ENCODE data around the gene HLA-DPB1.
"Not testable (repeated sequence)": the region's sequence is repeated elsewhere in the genome, so short reads cannot be mapped to it uniquely, and the experiment has no call there.

HLA-DPB1 gene

DNA sequence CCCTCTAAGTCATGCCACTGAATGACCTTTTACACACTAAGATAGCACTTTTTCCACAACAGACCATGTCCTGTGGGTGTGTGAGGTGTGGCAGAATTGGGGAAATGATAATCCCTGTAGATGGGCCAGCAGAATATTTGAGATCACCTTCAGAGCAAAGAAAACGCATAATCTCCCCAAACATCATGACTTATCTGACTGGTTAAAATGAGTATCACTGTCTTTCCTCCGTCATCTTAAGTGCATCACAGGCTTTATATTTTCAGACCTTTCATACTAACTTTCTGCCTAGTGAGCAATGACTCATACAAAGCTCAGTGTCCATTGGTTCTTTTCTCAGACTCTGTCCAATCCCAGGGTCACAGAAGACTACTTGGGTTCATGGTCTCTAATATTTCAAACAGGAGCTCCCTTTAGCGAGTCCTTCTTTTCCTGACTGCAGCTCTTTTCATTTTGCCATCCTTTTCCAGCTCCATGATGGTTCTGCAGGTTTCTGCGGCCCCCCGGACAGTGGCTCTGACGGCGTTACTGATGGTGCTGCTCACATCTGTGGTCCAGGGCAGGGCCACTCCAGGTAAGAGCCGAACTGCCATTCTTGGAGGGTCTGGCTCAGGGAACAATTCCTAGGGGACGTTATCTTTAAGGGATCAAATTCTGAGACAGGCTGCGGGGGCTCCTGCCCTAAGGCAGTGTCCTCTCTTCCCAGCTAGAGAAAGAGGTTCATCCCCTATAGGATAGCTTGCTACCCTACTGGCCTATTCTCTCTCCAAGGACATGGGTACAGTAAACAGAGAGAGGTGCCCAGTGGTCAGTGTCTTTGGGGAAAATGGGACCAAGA, at the start of gene HLA-DPB1:
HLA-DPB1 (plus strand) TSS at position 423 of the 838 bp plus-strand sequence; CDS start at position 475, 52 bp downstream.
- DNase-seq (ENCODE audit: low spot score): peak; percentile 9

DNA sequence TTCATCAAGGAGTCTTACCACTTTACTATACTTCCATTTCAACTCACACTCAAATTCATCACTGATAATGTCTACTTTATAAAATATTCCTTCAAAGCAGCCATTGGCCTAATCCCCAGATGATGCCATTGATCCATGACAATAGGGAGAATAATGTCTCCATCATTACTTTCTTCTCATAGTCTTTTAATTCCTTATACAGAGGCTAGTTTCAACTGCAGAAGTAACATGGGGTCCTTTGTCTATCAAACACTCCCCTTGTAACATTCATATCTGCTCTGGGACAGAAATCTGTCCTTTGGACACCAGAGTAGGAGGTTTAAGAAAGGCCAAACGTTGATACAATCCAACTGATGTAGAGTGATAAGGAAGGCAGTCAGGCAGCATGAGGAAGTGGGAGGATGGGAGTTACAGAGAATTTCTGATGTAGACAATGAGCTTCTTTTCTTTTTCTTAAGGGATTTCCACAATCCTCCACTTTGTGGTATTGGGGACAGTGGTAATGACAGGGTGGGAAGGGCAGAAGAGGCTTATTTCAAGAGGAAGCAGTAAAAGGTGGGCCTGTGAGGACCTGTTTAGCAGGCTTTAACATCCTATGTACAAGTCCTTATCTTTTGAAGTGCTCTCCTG, 47.5 kb upstream of the HLA-DPB1 start:
- no peak for DNase-seq (ENCODE audit: low spot score)

DNA sequence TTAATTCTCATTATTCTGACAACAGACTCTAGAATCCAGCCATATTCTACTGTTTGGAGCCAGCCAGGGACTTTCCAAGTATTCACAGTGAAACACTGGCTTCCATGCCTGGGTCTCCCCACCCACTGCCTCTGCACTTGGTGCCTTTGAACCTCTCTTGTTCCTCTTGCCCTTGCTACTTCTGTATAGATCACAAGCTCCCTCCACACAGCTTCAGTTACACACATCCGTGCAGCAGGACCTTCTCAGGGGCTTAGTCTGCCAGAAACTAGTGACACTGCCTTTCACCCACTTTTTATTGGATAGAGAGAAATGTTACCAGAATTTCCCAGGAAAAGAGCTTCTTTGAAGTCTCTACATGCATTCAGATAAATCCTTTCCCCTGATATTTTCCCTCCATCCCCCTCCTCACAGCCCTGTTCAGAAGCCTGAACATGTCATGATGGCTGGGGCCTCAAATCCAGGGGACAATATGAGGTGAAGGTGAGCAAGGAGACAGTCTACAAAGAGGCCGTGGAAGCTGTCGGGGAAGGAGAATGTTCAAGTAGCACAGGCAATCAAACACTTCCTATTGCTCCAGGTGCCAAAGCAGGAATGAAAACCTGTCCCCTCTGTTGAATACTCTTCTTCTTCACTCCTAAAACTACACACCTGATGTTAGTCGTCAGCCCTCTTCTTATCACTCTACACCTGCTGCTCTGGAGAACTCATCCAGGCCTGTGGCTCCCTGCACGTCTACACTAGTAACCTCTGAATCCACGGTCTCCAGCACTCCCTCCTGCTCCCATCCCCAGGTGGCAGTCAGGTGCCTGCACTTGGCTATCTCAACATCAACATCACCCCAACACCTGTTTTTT, 46.2 kb upstream of the HLA-DPB1 start:
- no peak for DNase-seq (ENCODE audit: low spot score)

DNA sequence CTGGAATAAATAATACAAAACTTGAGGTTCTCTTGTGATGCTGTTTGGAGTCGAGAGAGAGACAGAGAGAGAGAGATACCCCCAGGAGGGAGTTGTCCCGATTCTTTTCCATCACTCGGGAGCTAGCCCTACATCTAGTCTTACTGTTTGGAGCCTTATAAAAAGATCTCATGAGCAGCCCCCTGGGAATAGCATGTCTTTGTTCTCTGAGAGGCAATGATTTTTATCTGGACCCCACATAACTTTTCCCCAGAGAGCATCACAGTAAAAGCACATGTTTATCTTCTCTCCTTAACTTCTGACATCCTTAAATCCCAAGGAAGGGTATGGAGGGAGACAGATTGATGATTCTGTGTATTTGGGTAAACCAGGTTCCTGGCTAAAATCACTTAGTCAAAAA, 45.5 kb upstream of the HLA-DPB1 start:
- DNase-seq (ENCODE audit: low spot score): no peak

DNA sequence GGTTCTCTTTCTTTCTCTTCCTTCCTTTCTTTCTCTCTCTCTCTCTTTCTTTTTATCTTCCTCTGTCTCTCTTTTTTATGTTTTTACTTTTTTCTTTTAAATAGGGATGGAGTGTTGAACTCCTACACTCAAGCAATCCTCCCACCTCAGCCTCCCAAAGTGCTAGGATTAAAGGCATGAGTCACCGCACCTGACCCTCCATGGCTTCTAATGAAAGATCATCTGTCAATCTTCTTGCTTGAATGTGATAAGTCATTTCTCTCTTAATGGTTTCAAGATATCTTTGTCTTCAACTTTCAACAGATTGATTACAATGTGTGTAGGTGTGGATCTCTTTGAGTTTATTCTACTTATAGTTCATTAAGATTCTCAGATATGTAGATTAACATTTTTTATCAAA, 41.2 kb upstream of the HLA-DPB1 start:
- DNase-seq (ENCODE audit: low spot score): no peak

DNA sequence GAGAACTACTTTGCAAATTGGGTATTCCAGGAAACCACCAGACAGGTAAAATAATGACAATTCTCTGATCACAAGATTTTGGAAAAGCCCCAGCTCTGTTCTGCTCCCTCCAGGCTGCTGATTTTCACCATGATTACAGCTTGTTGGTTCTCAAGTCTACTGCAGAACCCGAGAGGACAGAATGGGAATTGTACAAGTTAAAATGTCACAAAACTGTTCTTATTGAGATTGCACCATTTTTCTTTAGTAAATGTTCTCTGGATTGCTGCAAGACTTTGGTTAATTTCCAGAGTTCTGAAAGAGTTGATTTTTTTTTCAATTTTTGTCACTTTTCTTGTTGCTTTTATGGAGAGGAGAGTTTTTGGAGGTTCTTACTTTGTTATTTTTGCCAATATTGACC, 39.3 kb upstream of the HLA-DPB1 start:
- no peak for DNase-seq (ENCODE audit: low spot score)

DNA sequence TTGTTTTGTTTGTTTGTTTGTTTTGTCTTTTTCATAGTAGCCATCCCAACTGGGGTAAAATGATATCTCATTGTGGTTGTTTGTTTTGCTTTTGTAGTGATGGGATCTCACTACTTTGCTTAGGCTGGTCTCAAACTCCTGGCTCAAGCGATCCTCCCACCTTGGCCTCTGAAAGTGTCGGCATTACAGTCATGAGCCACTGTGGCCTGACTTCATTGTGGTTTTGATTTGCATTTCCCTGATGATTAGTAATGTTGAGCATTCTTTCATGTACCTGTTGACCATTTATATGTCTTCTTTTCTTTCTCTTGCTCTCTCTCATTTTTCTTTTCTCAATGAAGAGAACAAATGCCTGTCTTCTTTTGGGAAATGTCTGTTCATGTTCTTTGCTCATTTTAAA, 35.6 kb upstream of the HLA-DPB1 start:
- DNase-seq (ENCODE audit: low spot score): no peak

DNA sequence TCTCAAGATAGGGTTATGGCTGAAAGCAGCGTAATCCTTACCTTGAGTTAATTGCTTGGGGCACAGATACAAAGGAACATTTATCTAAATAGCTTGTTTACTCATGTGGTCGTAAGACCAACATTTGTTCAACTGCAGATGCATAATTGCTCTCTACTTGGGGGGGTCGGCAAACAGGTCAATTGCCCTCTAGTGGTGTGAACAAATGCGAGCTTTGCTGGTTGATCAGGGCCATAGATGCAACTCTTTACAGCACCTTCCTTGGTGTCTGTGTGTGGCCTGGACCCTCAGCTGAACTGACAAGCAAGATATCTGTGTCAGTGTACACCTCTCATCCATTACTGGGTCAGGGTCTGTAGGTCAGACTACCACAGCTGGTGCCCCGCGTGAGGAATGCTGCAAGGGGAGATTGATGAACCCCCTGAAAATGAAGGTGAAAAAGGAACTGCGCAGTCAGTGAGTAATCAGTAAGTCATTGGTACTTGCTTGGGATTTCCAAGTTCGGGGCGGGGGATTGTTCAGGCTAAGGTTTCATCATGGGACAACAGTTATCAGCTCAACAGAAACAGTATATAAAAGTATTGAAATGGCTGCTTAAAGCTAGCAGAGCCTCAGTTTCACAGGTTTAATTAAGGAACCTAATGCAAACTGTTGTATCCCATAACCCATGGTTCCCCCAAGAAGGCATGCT, 26.3 kb upstream of the HLA-DPB1 start:
- DNase-seq (ENCODE audit: low spot score): no peak

DNA sequence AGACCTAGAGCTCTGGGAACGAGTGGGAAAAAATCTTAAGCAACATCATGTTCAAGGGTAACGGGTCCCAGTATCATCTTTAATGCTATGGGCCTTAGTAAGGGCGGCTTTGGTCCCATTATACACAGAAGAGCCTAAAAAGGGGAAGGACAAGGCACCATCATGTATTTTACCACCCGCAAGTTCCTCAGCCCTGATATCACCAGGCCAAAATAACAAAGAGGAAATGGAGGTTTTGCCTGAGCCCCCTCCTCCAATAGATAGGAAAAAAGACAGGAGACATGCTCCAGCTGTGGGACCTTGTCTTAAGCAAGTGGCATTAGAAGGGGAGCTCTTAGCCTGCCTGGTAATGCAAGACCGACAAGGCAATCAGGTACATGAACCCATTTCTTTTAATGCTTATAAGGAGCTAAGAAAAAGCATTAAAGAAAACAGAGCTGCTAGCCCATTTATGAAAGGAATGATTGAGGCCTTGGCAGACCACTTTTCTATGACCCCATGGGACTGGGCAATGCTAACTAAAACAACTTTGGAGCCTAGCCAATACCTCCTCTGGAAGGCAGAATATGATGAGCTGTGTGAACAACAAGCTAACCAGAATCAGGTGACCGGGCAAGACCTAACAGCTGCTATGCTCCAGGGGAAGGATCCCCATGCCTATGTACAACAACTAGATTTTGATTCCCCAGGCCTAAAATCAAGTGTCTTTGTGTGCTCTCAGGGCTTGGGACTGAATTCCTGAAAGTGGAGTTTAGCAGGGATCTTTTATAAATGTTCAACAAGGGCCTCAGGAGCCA, 25.6 kb upstream of the HLA-DPB1 start:
- no peak for DNase-seq (ENCODE audit: low spot score)

DNA sequence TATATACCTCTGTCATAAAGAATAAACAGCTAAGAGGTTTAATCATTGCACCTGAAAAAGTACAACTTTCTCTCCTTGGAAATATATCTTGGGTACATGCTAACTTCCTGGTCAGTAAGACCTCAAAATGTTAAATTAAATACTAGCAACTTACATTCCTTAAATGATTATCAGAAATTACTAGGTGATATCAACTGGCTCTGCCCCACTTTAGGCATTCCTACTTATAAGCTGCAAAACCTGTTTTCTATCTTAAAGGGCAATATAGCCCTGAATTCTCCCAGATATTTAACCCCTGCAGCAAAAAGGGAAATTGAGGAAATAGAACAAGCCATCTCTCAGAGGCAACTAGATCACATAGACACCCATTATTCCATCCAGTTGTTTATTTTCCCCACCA, 23.2 kb upstream of the HLA-DPB1 start:
- no peak for DNase-seq (ENCODE audit: low spot score)

DNA sequence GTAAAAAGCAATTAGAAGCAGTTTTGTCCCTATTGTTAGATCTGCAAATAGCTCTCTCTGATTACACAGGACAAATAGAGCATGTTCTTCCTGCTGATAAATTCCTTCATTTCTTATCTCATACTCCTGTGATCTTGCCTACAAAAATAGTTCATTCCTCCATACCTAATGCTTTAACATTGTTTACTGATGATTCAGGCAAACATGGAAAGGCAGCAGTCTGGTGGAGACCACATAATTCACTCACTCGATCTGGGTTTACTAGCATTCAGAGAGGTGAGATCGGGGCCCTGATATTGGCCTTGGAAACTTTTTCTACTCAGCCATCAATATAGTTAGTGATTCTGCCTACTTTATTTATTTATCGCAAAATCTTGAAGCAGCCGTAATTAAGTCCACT, 22.6 kb upstream of the HLA-DPB1 start:
- DNase-seq (ENCODE audit: low spot score): no peak

DNA sequence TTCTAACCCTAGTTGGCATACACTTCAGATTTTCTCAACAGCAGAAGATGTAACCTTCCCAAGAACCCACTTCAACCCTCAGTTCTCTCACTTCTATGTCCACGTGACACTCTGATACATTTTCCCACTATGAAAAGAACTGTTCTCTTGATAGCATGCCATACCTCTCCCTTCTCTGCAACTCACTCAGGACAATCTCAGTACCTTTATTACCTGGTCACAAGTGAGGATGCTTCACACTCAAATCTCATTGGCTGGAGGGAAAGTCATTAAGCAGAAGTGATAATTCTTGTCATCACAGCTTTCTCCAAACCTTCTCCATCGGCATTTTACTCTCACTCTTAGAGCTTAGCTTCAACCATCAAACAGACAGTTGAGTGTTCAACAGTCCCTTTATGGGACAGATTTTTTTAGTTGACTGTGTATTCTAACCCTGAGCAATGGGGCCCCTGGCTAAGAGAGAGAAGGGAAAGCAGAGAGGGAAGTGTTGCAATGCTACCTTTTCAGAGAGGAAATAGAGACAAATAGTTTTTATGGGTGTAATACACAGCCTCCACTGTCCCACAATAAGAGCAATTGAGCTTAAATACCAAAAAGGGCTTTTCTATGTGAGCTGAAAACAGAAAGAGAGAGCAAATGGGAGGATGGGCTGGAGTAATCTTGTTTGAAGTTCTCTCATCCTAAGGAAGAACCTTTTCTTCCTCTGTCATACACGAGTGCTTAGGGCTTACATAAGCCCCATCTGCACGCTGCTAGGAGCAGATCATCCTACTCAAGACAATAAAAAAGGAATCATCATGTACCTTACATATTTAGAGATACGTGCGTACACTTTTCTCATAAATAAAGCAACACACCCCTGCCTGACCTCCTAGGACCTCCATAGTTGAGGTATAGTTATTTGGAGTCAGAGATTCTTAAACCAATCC, 18.3 kb upstream of the HLA-DPB1 start:
- no peak for DNase-seq (ENCODE audit: low spot score)

DNA sequence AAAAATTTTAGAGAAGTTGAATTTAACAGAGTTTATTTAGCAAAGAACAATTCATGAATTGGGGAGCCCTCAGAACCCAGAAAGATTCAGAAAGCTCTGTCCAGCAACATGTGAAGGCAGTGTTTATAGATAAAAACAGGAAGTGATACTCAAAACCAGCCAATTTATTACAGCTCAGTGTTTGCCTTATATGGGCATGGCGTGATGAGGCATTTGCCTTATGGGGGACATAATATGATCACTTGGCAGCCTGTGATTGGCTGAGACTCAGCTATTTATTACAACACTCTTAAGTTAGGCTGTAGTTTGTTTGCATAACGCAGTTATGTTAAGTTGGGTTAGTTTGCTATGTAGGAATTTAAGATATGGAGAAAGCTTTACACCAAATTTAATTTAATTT, 13.8 kb upstream of the HLA-DPB1 start:
- peak; percentile 9 for DNase-seq (ENCODE audit: low spot score)

DNA sequence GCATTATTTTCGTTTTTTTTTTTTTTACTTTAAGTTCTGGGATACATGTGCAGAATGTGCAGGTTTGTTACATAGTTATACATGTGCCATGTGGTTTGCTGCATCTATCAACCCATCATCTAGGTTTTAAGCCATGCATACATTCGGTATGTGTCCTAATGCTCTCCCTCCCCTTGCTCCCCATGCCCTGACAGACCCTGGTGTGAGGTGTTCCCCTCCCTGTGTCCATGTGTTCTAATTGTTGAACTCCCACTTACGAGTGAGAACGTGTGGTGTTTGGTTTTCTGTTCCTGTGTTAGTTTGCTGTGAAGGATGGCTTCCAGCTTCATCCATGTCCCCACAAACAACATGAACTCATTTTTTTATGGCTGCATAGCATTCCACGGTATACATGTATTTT, 12.4 kb upstream of the HLA-DPB1 start:
- not testable (repeated sequence) for DNase-seq (ENCODE audit: low spot score)

DNA sequence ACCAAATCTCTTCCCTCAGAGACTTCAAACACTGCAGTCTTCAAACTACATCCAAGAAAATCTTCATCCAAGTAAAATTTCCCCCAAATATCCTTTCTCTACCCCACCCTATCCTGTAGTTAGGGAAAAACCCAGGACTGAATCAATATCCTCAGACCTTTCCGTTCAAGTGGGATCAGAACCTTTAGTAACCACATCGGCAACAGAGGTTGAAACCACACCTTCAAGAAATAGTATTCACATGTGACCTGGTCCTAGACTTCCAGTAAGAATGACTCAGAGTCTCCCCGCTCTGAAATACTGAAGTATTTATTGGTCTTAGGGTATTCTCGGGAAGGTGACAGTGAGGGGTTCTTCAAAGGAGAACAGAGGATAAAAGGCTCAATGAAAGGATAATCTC, 11.1 kb upstream of the HLA-DPB1 start:
- no peak for DNase-seq (ENCODE audit: low spot score)

DNA sequence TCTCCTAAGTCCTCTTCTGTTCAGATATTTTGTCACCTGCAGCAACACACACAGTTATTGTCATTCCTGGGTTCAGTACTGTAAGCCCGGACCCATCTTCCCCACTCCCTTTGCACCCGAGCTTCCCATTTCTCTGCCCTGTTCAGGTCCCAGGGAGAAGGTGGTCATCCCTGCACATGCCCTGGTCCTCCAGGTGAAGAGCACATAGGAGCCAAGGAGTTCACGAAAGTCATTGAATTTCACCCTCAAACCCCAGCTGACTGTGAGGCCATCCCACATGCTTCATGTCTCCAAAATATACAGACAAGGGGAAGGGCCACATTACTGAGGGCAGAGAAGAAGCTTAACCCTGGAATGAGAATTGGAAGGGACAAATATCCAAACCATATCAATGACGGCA, 10.5 kb upstream of the HLA-DPB1 start:
- DNase-seq (ENCODE audit: low spot score): no peak

DNA sequence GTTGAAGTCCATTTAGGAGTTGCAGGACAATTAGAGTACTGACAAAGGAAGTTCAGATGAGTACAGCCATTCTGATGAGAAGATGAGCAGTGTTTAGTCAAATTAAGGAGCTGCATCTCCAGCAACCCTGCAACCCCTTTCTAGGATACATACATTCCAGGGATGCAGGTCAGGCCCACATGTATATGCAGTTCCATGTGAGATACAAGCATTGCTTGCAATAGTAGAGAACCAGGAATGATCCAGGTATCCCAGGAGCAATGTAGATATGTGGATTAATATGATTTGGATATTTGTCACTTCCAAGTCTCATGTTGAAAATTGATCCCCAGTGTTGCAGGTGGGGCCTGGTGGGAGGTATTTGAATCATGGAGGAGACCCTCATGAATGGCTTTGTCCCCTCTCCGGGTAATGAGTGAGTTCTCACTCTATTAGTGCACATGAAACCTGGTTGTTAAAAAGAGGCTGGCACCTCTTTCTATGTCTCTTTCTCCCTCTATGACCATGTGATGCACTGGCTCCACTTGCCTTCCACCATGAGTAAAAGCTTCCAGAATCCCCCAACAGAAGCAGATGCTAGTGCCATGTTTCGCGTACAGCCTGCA, 8.8 kb upstream of the HLA-DPB1 start:
- no peak for DNase-seq (ENCODE audit: low spot score)

DNA sequence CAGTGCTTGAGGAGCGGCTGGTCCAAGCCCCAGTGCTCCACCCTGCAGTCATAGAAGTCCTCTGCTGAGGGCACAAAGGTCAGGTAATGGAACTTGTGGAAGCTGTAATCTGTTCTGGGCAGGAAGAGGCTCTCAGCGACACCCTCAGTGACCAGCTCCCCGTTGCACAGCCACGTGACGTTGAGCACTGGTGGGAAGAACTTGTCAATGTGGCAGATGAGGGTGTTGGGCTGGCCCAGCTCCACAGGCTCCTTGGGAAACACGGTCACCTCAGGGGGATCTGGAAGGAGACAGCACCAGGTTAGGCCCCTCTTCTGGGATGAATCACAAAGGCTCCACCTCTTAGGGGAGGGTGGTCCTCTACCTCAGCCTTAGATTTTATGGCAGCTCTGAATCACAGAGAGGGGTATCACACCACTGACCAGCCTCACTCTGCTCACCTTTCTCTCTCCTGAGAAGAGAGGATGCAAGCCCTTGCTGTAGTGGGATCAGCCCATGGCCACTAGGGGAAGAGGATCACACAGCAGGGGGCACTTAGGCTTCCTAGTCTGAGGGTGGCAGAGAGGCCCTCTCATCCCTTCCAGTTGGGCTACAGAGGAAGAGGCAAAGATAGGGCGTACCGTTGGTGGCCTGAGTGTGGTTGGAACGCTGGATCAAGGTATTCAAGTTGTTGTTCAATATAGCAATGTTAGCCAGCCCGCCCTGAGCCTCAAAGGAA, 6.6 kb upstream of the HLA-DPB1 start:
- DNase-seq (ENCODE audit: low spot score): no peak

DNA sequence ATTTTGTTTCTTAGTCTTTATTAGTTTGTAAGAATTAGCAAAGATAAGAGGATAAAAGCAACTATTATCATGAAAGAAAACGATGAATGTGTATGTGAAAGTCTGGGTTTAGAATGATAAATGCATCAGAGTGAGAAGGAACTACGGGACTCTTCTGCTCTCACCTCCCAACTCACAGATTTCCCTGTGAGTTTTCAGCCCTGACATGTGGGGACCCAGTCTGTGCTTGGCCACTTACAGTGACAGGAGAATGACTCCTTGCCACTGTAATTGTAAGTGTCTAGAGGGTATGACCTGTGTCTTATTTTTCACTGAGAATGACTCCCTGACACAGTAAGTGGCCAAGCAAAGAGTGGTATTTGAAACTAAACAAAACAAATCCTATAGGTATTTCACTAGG, 4.9 kb upstream of the HLA-DPB1 start:
- DNase-seq (ENCODE audit: low spot score): no peak
